MM.1S (cell line): ENCODE results near the gene E2F6.

Experiments
- DNase-seq: peaks from one replicate; pipeline ENCODE4 v3.0.0-alpha.2; 2015
- H2AFZ ChIP-seq: fragments of 300-600 bp; sonication (generic); 2 replicates; pipeline ENCODE4 v1.6.0; 2016; ENCODE audit warnings: antibody characterized with exemption, low read length
- H3F3A ChIP-seq: fragments of 300-600 bp; sonication (generic); 2 replicates; pipeline ENCODE4 v1.6.1; 2016; ENCODE audit warnings: mild to moderate bottlenecking, antibody characterized with exemption, low read length, moderate library complexity, mixed read lengths; ENCODE audit not compliant: insufficient read depth
- H3K27ac ChIP-seq: fragments of 300-600 bp; sonication (generic); 2 replicates; pipeline ENCODE4 v1.5.1; 2016; ENCODE audit warnings: mild to moderate bottlenecking, low read length
- H3K27me3 ChIP-seq: fragments of 300-600 bp; sonication (generic); replicated peaks from 2 replicates; pipeline ENCODE4 v1.6.0; 2016; ENCODE audit warnings: low read length; ENCODE audit not compliant: insufficient read depth
- H3K36me3 ChIP-seq: fragments of 300-600 bp; sonication (generic); replicated peaks from 2 replicates; pipeline ENCODE4 v1.6.1; 2016; ENCODE audit warnings: mild to moderate bottlenecking, low read length, mixed read lengths; ENCODE audit not compliant: insufficient read depth
- H3K4me1 ChIP-seq: fragments of 300-600 bp; sonication (generic); 2 replicates; pipeline ENCODE4 v1.6.1; 2016; ENCODE audit warnings: low read length, mixed read lengths
- H3K4me2 ChIP-seq: fragments of 300-600 bp; sonication (generic); 2 replicates; pipeline ENCODE4 v1.6.0; 2016; ENCODE audit warnings: low read depth, low read length
- H3K4me3 ChIP-seq: fragments of 300-600 bp; sonication (generic); 2 replicates; pipeline ENCODE4 v1.5.1; 2016; ENCODE audit warnings: low read length, mixed read lengths
- H3K79me2 ChIP-seq: fragments of 300-600 bp; sonication (generic); 2 replicates; pipeline ENCODE4 v1.6.1; 2016; ENCODE audit warnings: mixed run types, low read length, mixed read lengths
- H3K9ac ChIP-seq: fragments of 300-600 bp; sonication (generic); 2 replicates; pipeline ENCODE4 v1.6.1; 2016; ENCODE audit warnings: low read length, mixed read lengths
- H3K9me2 ChIP-seq: fragments of 300-600 bp; sonication (generic); replicated peaks from 2 replicates; pipeline ENCODE4 v1.6.1; 2016; ENCODE audit warnings: mild to moderate bottlenecking, low read length, mixed read lengths; ENCODE audit not compliant: insufficient read depth
- H3K9me3 ChIP-seq: fragments of 300-600 bp; sonication (generic); replicated peaks from 2 replicates; pipeline ENCODE4 v1.6.1; 2016; ENCODE audit warnings: mild to moderate bottlenecking, low read length, mixed read lengths; ENCODE audit not compliant: insufficient read depth
- H4K20me1 ChIP-seq: fragments of 300-600 bp; sonication (generic); 2 replicates; pipeline ENCODE4 v1.6.1; 2016; ENCODE audit warnings: mild to moderate bottlenecking, low read length, moderate library complexity, mixed read lengths; ENCODE audit not compliant: insufficient read depth
- EZH2 ChIP-seq: fragments of 300-600 bp; sonication (generic); optimal IDR thresholded peaks from 2 replicates; pipeline ENCODE3; 2017; ENCODE audit warnings: low read depth, mild to moderate bottlenecking, antibody characterized with exemption, low read length, mixed read lengths
- EZH2phosphoT487 ChIP-seq: fragments of 300-600 bp; sonication (generic); IDR thresholded peaks from 2 replicates; pipeline ENCODE4 v1.6.1; 2018; ENCODE audit warnings: antibody characterized with exemption, low read length
- TF ChIP-seq, protein P1 (sequence below): fragments of 300-600 bp; sonication (generic); IDR thresholded peaks from 2 replicates; pipeline ENCODE4 v1.5.1; 2016; ENCODE audit warnings: antibody characterized with exemption, low read length, mixed read lengths

The E2F6 gene

DNA sequence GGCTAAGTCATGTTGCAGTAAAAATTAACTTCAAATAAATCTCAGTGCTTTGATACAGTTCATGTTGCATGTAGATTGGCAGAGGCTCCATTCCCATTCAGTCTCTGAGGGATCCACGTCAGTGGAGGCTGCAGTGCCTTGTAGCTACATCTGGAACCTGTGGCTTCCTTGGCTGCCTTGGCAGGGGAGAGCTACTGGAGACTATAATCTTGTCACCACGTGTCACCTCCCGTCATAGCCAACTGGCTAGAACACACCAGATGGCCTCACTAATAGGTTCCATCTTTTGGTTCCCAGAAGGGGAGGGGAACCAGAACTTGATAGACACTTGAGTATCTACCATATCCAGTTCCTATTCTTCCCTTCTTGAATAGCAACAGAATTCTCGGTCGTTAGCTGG is 28.4 kb downstream of the E2F6 start:
- Histone ChIP-seq H3K9me2 (no peaks in the 10 kb centered on the region), H3K36me3 (no peaks in the 10 kb centered on the region), H3K4me2 (no peak overlapping the region), H3K9ac (no peak overlapping the region), H3K4me1 (no peaks in the 10 kb centered on the region), H3F3A (no peaks in the 10 kb centered on the region), H3K9me3 (no peaks in the 10 kb centered on the region), H3K27ac (no peak overlapping the region), H2AFZ (no peak overlapping the region), H3K4me3 (no peak overlapping the region), H4K20me1 (no peaks in the 10 kb centered on the region), H3K79me2 (no peaks in the 10 kb centered on the region), H3K27me3 (no peaks in the 10 kb centered on the region)
- DNase-seq = no peak
- no peak for TF ChIP-seq EZH2phosphoT487
- TF ChIP-seq EZH2 = no peak
- TF ChIP-seq, protein P1, sequence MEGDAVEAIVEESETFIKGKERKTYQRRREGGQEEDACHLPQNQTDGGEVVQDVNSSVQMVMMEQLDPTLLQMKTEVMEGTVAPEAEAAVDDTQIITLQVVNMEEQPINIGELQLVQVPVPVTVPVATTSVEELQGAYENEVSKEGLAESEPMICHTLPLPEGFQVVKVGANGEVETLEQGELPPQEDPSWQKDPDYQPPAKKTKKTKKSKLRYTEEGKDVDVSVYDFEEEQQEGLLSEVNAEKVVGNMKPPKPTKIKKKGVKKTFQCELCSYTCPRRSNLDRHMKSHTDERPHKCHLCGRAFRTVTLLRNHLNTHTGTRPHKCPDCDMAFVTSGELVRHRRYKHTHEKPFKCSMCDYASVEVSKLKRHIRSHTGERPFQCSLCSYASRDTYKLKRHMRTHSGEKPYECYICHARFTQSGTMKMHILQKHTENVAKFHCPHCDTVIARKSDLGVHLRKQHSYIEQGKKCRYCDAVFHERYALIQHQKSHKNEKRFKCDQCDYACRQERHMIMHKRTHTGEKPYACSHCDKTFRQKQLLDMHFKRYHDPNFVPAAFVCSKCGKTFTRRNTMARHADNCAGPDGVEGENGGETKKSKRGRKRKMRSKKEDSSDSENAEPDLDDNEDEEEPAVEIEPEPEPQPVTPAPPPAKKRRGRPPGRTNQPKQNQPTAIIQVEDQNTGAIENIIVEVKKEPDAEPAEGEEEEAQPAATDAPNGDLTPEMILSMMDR = no peak

DNA sequence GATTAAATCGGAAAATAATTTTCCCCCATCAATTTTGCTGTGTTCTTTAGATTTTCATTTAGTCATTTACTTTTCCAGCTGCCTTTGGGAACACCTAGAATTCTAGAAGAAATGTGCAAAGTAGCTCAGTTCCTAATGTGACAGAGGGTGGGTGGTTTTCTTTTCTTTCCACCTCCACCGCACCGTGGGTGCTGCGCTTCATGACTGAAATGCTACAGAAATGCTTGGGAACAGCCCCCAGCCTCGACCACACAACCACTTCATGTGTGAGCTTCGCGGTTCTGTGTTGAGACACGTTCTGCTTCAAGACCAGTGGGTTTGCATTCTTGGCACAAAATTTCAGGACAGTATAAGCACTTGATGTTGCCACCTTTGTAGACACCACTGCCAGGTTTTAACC is 30.9 kb downstream of the E2F6 start:
- Histone ChIP-seq H3K79me2 (no peaks in the 10 kb centered on the region), H3K9me3 (no peaks in the 10 kb centered on the region), H3K36me3 (no peaks in the 10 kb centered on the region), H3K27ac (no peak overlapping the region), H2AFZ (no peak overlapping the region), H3K27me3 (no peaks in the 10 kb centered on the region), H3K9me2 (no peaks in the 10 kb centered on the region), H3K4me1 (no peaks in the 10 kb centered on the region), H3K9ac (no peak overlapping the region), H3K4me3 (no peak overlapping the region), H3F3A (no peaks in the 10 kb centered on the region), H3K4me2 (no peak overlapping the region), H4K20me1 (no peaks in the 10 kb centered on the region)
- DNase-seq = no peak
- TF ChIP-seq EZH2phosphoT487 (no peak), EZH2 (no peak)
- TF ChIP-seq, protein P1 = no peak

DNA sequence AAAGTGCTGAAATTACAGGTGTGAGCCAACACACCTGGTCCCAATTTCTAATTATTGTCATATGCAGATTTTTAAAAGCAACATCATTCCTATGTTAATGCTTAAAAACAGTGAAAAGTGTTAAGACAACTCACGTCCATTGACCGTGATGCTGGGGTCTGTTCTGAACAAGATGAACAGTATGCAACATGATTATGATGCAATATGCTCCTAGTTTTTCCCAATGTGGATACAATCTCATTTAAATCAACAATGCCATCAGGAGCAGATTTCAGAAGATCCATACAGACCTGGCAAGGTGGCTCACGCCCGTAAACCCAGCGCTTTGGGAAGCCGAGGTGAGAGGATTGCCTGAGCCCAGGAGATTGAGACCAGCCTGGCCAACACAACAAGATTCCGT is 31.5 kb downstream of the E2F6 start:
- Histone ChIP-seq H3K9me3 (no peaks in the 10 kb centered on the region), H2AFZ (no peak overlapping the region), H3K4me1 (no peaks in the 10 kb centered on the region), H3K9me2 (no peaks in the 10 kb centered on the region), H3K27ac (no peak overlapping the region), H3K79me2 (no peaks in the 10 kb centered on the region), H3K36me3 (no peaks in the 10 kb centered on the region), H3K9ac (no peak overlapping the region), H3K4me3 (no peak overlapping the region), H4K20me1 (no peaks in the 10 kb centered on the region), H3F3A (no peaks in the 10 kb centered on the region), H3K4me2 (no peak overlapping the region), H3K27me3 (no peaks in the 10 kb centered on the region)
- TF ChIP-seq EZH2 (no peak), EZH2phosphoT487 (no peak)
- TF ChIP-seq, protein P1 = no peak
- DNase-seq = no peak
